NCI-H226 (cell line): ENCODE measurements around the gene SLC9A7.

Source experiments
- DNase-seq: peaks from one replicate; pipeline ENCODE4 v3.0.0-alpha.2; 2015

Gene SLC9A7

GRCh38 chrX:46597771-46598170 is 161.1 kb downstream of the SLC9A7 start:
- no peak for DNase-seq

DNA sequence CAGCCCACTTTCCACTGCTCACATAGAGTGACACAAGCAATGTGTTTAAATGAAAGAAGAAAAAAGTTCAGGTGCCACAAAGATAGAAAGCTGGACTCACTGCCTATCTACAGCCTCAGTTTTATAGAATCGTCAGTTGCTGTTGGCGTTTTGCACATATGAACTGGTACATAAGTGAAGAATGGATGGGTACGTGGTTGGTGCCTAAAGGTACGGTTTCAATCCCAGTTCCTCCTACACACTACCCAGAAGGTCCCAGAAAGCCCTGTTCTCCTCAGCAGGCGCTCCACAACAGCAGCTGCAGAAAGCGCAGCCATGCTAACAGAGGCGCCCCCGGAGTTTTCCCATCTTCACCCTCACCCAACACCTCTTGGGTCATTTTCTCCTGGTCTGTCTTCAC is 161.7 kb downstream of the SLC9A7 start:
- DNase-seq = no peak

DNA sequence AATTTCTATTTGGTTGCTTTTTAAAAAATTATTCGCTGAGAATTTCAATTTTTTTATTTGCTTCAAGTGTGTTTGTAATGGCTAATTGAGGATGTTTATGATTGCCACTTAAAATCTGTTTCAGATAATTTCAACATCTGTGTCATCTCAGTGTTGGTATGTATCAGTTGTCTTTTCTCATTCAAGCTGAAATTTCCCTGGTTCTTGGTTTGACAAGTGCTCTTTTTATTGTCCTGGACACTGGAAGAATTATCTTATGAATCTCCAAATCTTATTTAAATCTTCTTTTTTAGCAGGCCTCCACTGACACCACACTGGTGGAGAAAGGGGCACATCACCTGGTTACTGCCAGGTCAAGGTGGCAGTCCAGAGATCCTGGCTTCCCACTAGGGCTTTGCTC is 163.8 kb downstream of the SLC9A7 start:
- no peak for DNase-seq

DNA sequence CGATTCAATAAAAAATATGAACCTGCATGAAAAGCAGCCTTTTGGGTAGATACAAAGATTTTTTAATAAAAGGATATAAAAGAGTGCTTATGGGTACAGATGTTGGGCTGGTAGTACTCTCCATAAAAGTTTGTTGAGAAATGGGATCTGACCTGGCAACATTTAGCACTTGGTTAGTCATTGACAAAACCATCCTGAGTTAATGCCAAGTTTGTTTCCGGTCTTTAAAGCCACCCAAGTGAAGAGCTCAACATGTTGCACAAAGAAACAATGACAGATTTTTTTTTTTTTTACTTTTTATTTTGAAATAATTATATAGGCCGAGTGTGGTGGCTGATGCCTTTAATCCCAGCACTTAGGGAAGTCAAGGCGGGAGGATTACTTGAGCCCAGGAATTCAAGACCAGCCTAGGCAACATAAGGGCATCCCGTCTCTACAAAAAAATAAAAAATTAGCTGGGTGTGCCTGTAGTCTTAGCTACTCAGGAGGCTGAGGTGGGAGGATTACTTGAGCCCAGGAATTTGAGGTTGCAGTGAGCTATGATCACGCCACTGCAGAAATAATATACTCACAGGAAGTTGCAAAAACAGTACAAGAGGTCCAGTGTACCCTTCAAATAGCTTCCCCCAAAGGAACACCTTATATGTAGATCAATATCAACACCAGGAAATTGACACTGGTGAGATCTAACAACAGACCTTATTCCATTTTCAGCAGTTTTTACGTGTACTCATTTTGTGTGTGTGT is 168.8 kb downstream of the SLC9A7 start:
- peak; percentile 52 for DNase-seq

- peak; percentile 47 for DNase-seq
Measured at GRCh38 chrX:46588263-46588662, 170.7 kb downstream of the SLC9A7 start.

GRCh38 chrX:46587753-46588171 is 171.2 kb downstream of the SLC9A7 start:
- no peak for DNase-seq

GRCh38 chrX:46587158-46587557 is 171.8 kb downstream of the SLC9A7 start:
- peak; percentile 52 for DNase-seq

- no peak for DNase-seq
Measured at GRCh38 chrX:46584736-46585135, 174.2 kb downstream of the SLC9A7 start.

DNA sequence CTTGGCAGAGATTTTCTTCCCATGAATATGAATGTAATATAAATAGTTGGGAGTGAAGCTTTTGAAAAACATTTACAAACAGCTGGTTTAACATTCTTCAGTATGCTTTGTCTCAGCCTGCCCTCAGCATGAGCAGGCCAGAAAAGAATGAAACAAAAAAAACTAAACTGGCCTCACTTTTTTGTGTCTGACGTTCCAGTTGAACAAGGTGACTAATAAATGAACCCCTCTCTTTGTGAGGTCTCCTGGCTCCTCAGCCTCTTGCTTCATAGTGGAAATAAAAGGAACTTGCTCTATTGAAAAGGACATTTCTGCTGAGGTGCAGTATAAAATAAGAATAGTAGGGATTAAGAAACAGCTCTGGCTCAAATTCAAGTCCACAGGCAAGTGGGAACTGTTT is 176.0 kb downstream of the SLC9A7 start:
- DNase-seq = peak; percentile 71

DNA sequence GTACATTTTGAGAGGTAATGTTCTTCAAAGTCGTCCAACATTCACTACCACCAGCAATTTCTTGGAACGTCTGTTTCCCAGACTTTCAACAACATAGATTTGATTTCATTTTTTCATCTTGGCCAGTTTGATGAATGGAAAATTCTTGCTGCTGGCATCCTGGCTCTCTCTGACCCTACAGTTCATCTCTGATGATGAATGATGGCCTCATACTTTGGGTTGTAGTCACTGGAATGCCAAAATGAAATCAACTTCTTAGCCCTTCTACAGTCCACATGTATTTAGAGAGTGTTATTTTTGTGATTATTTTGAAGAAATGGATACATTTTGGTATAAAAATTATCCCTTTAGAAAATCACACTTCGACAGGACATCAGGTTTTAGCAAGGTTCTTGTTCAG is 176.6 kb downstream of the SLC9A7 start:
- peak; percentile 77 for DNase-seq

GRCh38 chrX:46580613-46581012 is 178.3 kb downstream of the SLC9A7 start:
- no peak for DNase-seq

- DNase-seq = no peak
Measured at GRCh38 chrX:46579250-46579649, 179.7 kb downstream of the SLC9A7 start.

GRCh38 chrX:46577221-46578005 is 181.5 kb downstream of the SLC9A7 start:
- DNase-seq = peak; percentile 48

GRCh38 chrX:46576458-46576857 is 182.5 kb downstream of the SLC9A7 start:
- no peak for DNase-seq

GRCh38 chrX:46575991-46576392 is 182.9 kb downstream of the SLC9A7 start:
- no peak for DNase-seq

DNA sequence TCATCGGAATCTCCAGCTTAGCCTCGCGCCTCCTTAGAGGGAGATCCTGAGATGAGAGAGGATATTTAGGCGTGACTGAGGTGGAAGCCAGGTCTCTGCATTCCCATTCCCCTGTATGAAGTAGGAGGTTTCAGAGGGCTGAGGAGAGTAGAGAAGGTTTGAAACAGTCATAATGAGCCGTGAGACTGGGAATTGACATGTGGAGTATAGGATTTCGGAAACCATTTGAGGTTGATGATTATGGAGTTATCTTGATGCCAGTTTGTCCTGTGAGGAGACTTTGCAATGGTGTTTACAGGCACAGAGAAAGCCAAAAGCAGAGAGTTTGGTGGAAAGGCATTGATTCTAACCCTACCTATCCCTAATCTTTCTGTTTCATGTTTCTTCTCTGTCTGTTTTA is 183.3 kb downstream of the SLC9A7 start:
- DNase-seq = no peak

DNA sequence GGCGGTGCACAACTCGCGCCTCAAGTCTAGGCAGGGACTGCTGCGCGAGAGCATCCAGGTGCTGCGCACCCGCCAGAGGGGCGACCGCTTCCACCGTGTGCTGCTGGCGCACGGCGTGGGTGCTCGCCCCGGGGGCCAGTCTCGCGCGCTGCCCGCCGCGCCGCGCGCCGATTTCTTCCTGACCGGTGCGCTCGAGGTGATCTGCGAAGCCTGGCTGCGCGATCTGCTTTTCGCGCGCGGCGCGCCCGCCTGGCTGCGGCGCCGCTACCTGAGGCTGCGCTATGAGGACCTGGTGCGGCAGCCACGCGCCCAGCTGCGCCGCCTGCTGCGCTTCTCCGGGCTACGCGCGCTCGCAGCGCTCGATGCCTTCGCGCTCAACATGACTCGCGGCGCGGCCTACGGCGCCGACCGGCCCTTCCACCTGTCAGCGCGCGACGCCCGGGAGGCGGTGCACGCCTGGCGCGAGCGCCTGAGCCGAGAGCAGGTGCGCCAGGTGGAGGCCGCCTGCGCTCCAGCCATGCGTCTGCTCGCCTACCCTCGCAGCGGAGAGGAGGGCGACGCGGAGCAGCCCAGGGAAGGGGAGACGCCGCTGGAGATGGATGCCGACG is 184.0 kb downstream of the SLC9A7 start:
- DNase-seq = no peak

DNA sequence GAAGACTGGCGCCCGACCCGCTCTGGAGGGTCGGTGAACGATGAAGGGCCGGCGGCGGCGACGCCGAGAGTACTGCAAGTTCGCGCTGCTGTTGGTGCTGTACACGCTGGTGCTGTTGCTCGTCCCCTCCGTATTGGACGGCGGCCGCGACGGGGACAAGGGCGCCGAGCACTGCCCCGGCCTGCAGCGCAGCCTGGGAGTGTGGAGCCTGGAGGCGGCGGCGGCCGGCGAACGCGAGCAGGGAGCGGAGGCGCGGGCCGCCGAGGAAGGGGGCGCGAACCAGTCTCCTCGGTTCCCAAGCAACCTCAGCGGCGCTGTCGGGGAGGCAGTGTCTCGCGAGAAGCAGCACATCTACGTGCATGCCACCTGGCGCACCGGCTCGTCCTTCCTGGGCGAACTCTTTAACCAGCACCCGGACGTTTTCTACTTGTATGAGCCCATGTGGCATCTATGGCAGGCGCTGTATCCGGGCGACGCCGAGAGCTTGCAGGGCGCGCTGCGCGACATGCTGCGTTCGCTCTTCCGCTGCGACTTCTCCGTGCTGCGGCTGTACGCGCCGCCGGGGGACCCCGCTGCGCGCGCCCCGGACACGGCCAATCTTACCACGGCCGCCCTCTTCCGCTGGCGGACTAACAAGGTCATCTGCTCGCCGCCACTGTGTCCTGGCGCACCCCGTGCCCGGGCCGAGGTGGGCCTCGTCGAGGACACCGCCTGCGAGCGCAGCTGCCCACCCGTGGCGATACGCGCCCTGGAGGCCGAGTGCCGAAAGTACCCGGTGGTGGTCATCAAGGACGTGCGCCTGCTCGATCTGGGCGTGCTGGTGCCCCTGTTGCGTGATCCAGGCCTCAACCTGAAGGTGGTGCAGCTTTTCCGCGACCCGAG is 184.8 kb downstream of the SLC9A7 start:
- DNase-seq = no peak

DNA sequence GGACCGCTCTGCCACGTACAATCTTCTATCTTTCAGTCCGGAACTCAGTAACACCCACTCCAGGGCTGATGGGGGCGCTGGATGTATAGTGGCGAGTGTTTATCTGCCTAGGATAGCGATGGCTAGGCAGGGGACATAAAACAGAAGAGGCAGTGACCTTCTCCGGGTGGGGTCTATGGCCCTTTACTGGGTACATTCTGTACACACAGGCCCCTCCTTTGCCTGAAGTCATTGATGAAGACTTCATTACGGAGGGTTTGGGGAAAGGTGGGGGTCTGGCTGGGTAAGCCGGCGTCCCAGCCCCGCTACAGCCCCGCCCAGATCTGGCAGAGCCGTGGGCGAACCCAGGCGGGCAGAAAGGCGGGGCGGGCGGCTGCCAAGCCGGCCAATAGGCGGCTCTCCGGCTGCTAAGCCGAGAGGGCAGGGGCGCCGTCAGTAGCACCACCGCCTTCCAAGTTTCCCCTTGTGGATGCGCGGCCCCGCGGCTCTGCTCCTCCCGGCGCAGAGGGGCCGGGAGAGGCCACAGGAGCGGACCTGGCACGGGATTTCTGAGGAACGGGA is 185.5 kb downstream of the SLC9A7 start, which contains the start of gene CHST7:
TSS of gene CHST7 (plus strand) at position 435 of the 561 bp plus-strand sequence. CDS start 167 bp downstream, outside the sequence.
- peak; percentile 48 for DNase-seq

DNA sequence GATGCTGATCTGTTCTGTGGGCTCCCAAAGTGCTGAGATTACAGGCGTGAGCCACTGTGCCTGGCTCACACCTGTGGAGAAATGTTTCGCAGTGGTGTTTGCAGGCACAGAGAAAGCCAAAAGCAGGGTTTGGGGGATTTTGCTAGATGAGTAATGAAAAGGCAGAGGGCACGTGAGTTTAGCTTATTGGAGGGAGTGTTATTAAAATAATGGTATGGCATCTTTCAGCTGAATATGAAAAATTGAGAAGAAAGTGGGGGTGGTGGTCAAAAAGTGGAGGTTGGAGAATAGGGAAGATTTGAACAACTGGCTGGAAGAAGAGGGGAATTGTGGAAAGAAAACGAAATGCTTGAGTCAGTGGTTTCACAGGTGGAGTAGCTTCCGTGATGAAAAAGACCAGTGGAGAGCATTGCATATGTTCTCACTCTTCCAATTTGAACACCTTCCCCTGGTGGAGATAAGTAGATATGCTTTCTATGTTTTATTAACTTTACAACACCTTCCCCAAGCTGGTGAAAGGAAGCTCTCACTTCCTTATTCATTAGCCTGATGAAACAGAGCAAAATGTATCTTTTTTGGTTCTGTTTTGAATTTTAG is 186.5 kb downstream of the SLC9A7 start:
- no peak for DNase-seq

DNA sequence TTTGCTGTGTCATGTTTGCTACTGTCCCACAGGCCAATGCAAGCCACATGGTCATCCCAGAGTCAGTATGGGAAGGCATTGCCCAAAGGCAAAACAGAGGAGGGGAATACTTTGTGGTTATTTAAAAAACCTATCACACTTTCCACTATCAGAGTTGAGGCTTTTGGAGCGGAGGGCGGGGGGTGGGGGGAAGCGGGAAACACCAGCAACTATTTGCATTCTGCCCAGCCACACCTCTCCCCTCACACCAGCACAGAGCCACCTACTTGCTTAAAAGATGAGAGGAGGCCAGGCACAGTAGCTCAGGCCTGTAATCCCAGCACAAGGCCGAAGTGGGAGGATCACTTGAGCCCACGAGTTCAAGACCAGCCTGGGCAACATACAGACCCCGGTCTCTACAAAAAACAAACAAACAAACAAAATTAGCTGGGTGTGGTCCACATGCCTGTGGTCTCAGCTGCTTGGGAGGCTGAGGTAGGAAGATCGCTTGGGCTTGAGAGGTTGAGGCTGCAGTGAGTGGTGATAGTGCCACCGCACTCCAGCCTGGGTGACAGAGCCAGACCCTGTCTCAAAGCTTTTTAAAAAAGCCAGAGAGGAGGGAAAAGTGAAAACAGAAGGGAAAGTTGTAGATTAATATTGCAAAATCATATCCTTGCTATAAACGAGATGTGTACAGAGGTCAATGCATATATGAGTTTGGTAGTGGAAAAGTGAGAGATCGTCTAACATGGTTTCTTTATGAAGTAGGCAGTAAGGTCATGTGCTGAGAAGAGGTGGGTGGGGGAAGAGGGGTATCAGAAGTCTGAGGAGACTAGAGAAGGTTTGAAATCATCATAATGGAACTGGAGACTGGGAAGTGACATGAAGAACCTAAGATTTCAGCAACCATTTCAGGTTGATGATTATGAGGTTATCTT is 187.2 kb downstream of the SLC9A7 start:
- no peak for DNase-seq
